Trophoblast cell (in vitro differentiated cells and primary cell): ENCODE results near the gene MTMR3.
"Not testable (repeated sequence)": the region's sequence is repeated elsewhere in the genome, so short reads cannot be mapped to it uniquely, and the experiment has no call there.

ENCODE experiments used
- DNase-seq, 2 donors: peaks; one replicate each; pipeline ENCODE4 v3.0.0-alpha.2; 2016
- H2AFZ ChIP-seq: 2 replicates; pipeline ENCODE4 v1.6.1; 2013; ENCODE audit warnings: low read length, moderate library complexity, mild to moderate bottlenecking; ENCODE audit not compliant: insufficient read depth, poor library complexity
- H2AK5ac ChIP-seq: 2 replicates; pipeline ENCODE4 v1.6.1; 2013; ENCODE audit warnings: mild to moderate bottlenecking, low read length
- H2BK120ac ChIP-seq: 2 replicates; pipeline ENCODE4 v1.6.1; 2013; ENCODE audit warnings: low read length, mild to moderate bottlenecking, moderate library complexity; ENCODE audit not compliant: insufficient read depth, poor library complexity
- H2BK12ac ChIP-seq: 2 replicates; pipeline ENCODE4 v1.6.1; 2013; ENCODE audit warnings: mild to moderate bottlenecking, low read length, moderate library complexity
- H2BK5ac ChIP-seq: 2 replicates; pipeline ENCODE4 v1.6.1; 2013; ENCODE audit warnings: low read length, low read depth, moderate library complexity, mild to moderate bottlenecking; ENCODE audit not compliant: poor library complexity
- H3K14ac ChIP-seq: 2 replicates; pipeline ENCODE4 v1.6.1; 2013; ENCODE audit warnings: mild to moderate bottlenecking, low read length
- H3K18ac ChIP-seq: 2 replicates; pipeline ENCODE4 v1.6.1; 2013; ENCODE audit warnings: mild to moderate bottlenecking, low read length
- H3K23ac ChIP-seq: 2 replicates; pipeline ENCODE4 v1.6.1; 2013; ENCODE audit warnings: low read length
- H3K27ac ChIP-seq: 2 replicates; pipeline ENCODE4 v1.5.1; 2013; ENCODE audit warnings: low read depth, mild to moderate bottlenecking, inconsistent platforms, low read length, moderate library complexity
- H3K27me3 ChIP-seq: 2 replicates; pipeline ENCODE4 v1.6.1; 2013; ENCODE audit warnings: inconsistent platforms, mild to moderate bottlenecking, low read length, moderate library complexity; ENCODE audit not compliant: insufficient read depth
- H3K36me3 ChIP-seq, 2 experiments: 1 replicate in 1 of 2; 2 replicates in 1 of 2; pipeline ENCODE4 v1.6.1; 2013; ENCODE audit warnings: low read length in 2 of 2, mild to moderate bottlenecking in 2 of 2, moderate library complexity in 1 of 2; ENCODE audit not compliant: insufficient read depth in 2 of 2, control insufficient read depth in 1 of 2
- H3K4ac ChIP-seq: 2 replicates; pipeline ENCODE4 v1.6.1; 2013; ENCODE audit warnings: low read depth, mild to moderate bottlenecking, low read length, moderate library complexity
- H3K4me1 ChIP-seq, 2 experiments: 1 replicate in 1 of 2; 2 replicates in 1 of 2; pipeline ENCODE4 v1.6.1; 2013; ENCODE audit warnings: low read length in 2 of 2, mild to moderate bottlenecking in 2 of 2, moderate library complexity in 1 of 2; ENCODE audit not compliant: insufficient read depth in 2 of 2, control insufficient read depth in 1 of 2
- H3K4me2 ChIP-seq: 2 replicates; pipeline ENCODE4 v1.6.1; 2013; ENCODE audit warnings: inconsistent platforms, mild to moderate bottlenecking, low read length, moderate library complexity
- H3K4me3 ChIP-seq: 2 replicates; pipeline ENCODE4 v1.5.1; 2013; ENCODE audit warnings: mild to moderate bottlenecking, low read depth, low read length, inconsistent platforms
- H3K79me1 ChIP-seq: one replicate; pipeline ENCODE4 v1.6.1; 2013; ENCODE audit warnings: low read length
- H3K79me2 ChIP-seq: 2 replicates; pipeline ENCODE4 v1.6.1; 2013; ENCODE audit warnings: low read length, mild to moderate bottlenecking; ENCODE audit not compliant: control insufficient read depth, insufficient read depth, poor library complexity
- H3K9ac ChIP-seq: 2 replicates; pipeline ENCODE4 v1.6.1; 2013; ENCODE audit warnings: mild to moderate bottlenecking, low read length
- H3K9me3 ChIP-seq: 2 replicates; pipeline ENCODE4 v1.6.1; 2013; ENCODE audit warnings: low read depth, mild to moderate bottlenecking, control low read depth, inconsistent platforms, low read length; ENCODE audit not compliant: insufficient read depth
- H4K12ac ChIP-seq: 2 replicates; pipeline ENCODE4 v1.6.1; 2013; ENCODE audit warnings: low read depth, mild to moderate bottlenecking, low read length, moderate library complexity
- H4K8ac ChIP-seq: 2 replicates; pipeline ENCODE4 v1.6.1; 2013; ENCODE audit warnings: low read depth, mild to moderate bottlenecking, low read length, moderate library complexity
- H4K91ac ChIP-seq: one replicate; pipeline ENCODE4 v1.6.1; 2013; ENCODE audit warnings: low read depth, mild to moderate bottlenecking, low read length, moderate library complexity
- WGBS: extraction: QIAGEN DNeasy Blood & Tissue Kit; methylation state at CpG from one replicate; pipeline ENCODE4 v1.1.7; 2013; ENCODE audit warnings: missing lambda C conversion rate; ENCODE audit not compliant: insufficient read length, insufficient coverage; ENCODE audit errors: extremely low coverage; 5-methylcytosine and 5-hydroxymethylcytosine counted together

MTMR3 gene

DNA sequence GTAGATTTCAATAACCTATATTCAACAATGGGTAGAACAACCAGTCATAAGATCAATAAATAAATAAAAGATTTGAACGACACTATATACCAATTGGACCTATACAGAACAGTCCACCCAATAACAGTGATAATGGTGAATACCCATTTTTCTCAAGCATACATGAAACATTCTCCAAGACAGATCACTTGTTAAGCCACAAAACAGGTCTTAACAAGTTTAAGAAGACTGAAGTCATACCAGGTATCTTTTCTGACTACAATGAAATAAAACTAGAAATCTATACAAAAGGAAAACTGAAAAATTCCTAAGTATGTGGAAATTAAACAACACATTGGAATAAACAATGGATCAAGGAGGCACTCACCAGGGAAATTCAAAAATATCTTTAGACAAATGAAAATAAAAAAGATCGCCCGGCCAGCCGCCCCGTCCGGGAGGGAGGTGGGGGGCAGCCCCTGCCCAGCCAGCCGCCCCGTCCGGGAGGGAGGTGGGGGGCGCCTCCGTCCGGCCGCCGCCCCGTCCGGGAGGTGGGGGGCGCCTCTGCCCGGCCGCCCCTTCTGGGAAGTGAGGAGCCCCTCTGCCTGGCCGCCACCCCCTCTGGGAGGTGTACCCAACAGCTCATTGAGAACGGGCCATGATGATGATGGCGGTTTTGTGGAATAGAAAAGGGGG, 176.5 kb downstream of the MTMR3 start:
- not testable (repeated sequence) for H3K79me2 ChIP-seq, H3K4me2 ChIP-seq
- no CpG with 5 or more reads among the region's 22 CpGs for WGBS

DNA sequence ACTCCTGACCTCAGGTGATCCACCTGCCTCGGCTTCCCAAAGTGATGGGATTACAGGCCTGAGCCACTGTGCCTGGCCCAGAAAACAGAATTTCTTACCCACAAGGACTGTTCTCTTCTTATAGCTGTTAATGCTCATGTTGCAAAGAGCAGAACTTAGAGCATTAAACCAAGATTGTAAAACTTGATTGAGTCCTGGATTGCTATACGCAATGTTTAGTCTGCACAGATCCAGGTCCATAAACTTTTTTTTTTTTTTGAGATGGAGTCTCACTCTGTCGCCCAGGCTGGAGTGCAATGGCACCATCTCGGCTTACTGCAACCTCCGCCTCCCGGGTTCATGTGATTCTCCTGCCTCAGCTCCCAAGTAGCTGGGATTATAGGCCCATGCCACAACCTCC, 178.1 kb downstream of the MTMR3 start:
- H3K4me2 ChIP-seq, H3K79me1 ChIP-seq, H2BK12ac ChIP-seq, H3K4ac ChIP-seq, H3K36me3 ChIP-seq, H2AFZ ChIP-seq, H3K4me1 ChIP-seq, H3K14ac ChIP-seq, H3K18ac ChIP-seq, H3K4me3 ChIP-seq, H4K91ac ChIP-seq, H2BK5ac ChIP-seq, H3K23ac ChIP-seq, H3K9me3 ChIP-seq, H4K12ac ChIP-seq, H3K27ac ChIP-seq, DNase-seq, H3K27me3 ChIP-seq, H3K9ac ChIP-seq, H3K79me2 ChIP-seq, H4K8ac ChIP-seq, H2AK5ac ChIP-seq, H2BK120ac ChIP-seq: not testable (repeated sequence)
- WGBS = no CpG with 5 or more reads among the region's 6 CpGs

More for the DNA sequence above, 176.5 kb downstream of the MTMR3 start:
- not testable (repeated sequence) for H3K9ac ChIP-seq, H2AK5ac ChIP-seq, H3K27me3 ChIP-seq, H3K9me3 ChIP-seq, H4K8ac ChIP-seq, H3K36me3 ChIP-seq, H4K12ac ChIP-seq, H3K4ac ChIP-seq, H3K79me1 ChIP-seq, H3K4me3 ChIP-seq, H4K91ac ChIP-seq, H3K4me1 ChIP-seq, H3K18ac ChIP-seq, H3K14ac ChIP-seq, H2BK5ac ChIP-seq, H2BK12ac ChIP-seq, H3K23ac ChIP-seq, H2AFZ ChIP-seq, H2BK120ac ChIP-seq, DNase-seq, H3K27ac ChIP-seq

DNA sequence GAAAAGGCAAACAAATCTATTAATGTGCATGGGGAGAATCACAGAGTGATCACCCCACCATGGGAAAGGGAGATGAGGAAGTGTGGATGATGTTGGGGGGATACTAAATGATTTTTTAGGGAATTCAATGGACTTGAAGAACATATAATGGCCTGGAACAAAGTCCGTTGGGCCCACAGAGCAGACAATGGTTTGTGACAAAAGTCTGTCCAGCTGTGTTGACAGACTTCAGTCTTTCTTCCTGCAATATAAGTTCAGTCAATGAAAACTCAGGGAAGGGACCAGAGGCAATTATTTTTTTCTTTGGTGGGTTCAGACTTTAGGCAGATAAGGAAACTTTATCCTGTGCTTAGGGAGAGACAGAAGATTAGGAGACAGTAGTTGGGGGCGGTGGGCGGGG, 179.3 kb downstream of the MTMR3 start:
- Histone ChIP-seq H3K27ac (no peak overlapping the region), H2BK120ac (no peak overlapping the region), H4K12ac (no peak overlapping the region), H3K36me3 (no peaks in the 10 kb centered on the region), H3K4me1 (no peaks in the 10 kb centered on the region), H3K4me3 (no peak overlapping the region), H2AFZ (no peak overlapping the region), H3K9ac (no peak overlapping the region), H3K9me3 (peaks cover 2% of the 10 kb centered on the region), H2AK5ac (no peak overlapping the region), H3K23ac (no peak overlapping the region), H3K4ac (no peak overlapping the region), H3K4me2 (no peak overlapping the region), H3K79me1 (no peaks in the 10 kb centered on the region), H3K27me3 (no peaks in the 10 kb centered on the region), H4K8ac (no peak overlapping the region), H3K14ac (no peak overlapping the region), H3K18ac (no peak overlapping the region), H3K79me2 (no peaks in the 10 kb centered on the region), H4K91ac (no peak overlapping the region), H2BK12ac (no peak overlapping the region), H2BK5ac (no peak overlapping the region)
- no CpG with 5 or more reads among the region's 3 CpGs for WGBS
- DNase-seq = no peak

DNA sequence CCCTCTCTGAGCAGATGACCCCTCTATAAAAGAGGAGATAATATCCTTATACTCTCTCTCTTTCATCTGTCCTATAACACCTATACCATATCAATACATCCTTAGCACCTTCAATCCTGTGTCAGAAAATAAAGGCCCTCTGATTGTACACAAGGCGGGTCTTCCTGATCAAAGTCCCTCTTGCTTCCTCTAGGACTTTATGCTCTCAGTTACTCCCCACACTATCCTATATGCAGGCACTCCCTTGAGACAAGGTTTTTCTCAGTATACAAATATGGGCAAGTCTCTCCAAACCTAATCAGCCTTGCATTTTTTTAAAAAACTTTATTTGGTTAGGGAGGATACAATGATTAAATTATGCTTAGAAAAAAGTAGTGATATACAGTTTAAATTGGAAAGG, 180.0 kb downstream of the MTMR3 start:
- Histone ChIP-seq H4K12ac (no peak overlapping the region), H3K14ac (no peak overlapping the region), H3K79me2 (no peaks in the 10 kb centered on the region), H3K4me3 (no peak overlapping the region), H3K4ac (no peak overlapping the region), H3K27me3 (no peaks in the 10 kb centered on the region), H3K23ac (no peak overlapping the region), H4K8ac (no peak overlapping the region), H3K79me1 (no peaks in the 10 kb centered on the region), H2AFZ (no peak overlapping the region), H2BK120ac (no peak overlapping the region), H3K4me2 (no peak overlapping the region), H3K9me3 (peaks cover 2% of the 10 kb centered on the region), H2BK12ac (no peak overlapping the region), H3K4me1 (no peaks in the 10 kb centered on the region), H3K9ac (no peak overlapping the region), H3K36me3 (no peaks in the 10 kb centered on the region), H3K27ac (no peak overlapping the region), H4K91ac (no peak overlapping the region), H2AK5ac (no peak overlapping the region), H3K18ac (no peak overlapping the region), H2BK5ac (no peak overlapping the region)
- DNase-seq = no peak
- no CpG with 5 or more reads among the region's 1 CpG for WGBS
